MM.1S (cell line): ENCODE data around the gene FAM114A1.

Source experiments
- EZH2 ChIP-seq: fragments of 300-600 bp; sonication (generic); optimal IDR thresholded peaks from 2 replicates; pipeline ENCODE3; 2017; ENCODE audit warnings: low read depth, mild to moderate bottlenecking, antibody characterized with exemption, low read length, mixed read lengths
- EZH2phosphoT487 ChIP-seq: fragments of 300-600 bp; sonication (generic); IDR thresholded peaks from 2 replicates; pipeline ENCODE4 v1.6.1; 2018; ENCODE audit warnings: antibody characterized with exemption, low read length
- TF ChIP-seq, protein P1 (sequence below): fragments of 300-600 bp; sonication (generic); IDR thresholded peaks from 2 replicates; pipeline ENCODE4 v1.5.1; 2016; ENCODE audit warnings: antibody characterized with exemption, low read length, mixed read lengths

- TF ChIP-seq, protein P1, sequence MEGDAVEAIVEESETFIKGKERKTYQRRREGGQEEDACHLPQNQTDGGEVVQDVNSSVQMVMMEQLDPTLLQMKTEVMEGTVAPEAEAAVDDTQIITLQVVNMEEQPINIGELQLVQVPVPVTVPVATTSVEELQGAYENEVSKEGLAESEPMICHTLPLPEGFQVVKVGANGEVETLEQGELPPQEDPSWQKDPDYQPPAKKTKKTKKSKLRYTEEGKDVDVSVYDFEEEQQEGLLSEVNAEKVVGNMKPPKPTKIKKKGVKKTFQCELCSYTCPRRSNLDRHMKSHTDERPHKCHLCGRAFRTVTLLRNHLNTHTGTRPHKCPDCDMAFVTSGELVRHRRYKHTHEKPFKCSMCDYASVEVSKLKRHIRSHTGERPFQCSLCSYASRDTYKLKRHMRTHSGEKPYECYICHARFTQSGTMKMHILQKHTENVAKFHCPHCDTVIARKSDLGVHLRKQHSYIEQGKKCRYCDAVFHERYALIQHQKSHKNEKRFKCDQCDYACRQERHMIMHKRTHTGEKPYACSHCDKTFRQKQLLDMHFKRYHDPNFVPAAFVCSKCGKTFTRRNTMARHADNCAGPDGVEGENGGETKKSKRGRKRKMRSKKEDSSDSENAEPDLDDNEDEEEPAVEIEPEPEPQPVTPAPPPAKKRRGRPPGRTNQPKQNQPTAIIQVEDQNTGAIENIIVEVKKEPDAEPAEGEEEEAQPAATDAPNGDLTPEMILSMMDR, result no peak
- TF ChIP-seq EZH2 (no peak), EZH2phosphoT487 (no peak)
Measured at GRCh38 chr4:38924353-38924752, 56.7 kb downstream of the FAM114A1 start.
